Neural cell (in vitro differentiated cells): Measurements from ENCODE around the gene RXRB.

Source experiments
- CTCF ChIP-seq: fragments of 450-650 bp; IDR thresholded peaks from 2 replicates; pipeline ENCODE4 v1.5.1; 2014; ENCODE audit warnings: antibody characterized with exemption, mild to moderate bottlenecking, moderate library complexity; ENCODE audit not compliant: poor library complexity, severe bottlenecking
- EZH2 ChIP-seq: fragments of 200-600, 300-800 bp; shearing (Covaris generic), sonication (generic); IDR thresholded peaks from 2 replicates; pipeline ENCODE4 v1.6.1; 2014; ENCODE audit warnings: antibody characterized with exemption, low read length, borderline replicate concordance, mild to moderate bottlenecking; ENCODE audit not compliant: insufficient read depth, poor library complexity, severe bottlenecking

GRCh38 chr6:33168639-33169038 is 31.8 kb downstream of the RXRB start:
- TF ChIP-seq CTCF (no peak), EZH2 (no peak)
